Activated B cell treated with CpG ODN at 0.5 μM for 24 hours (primary cell): ENCODE results near the gene KIF26B. TPM values are rescaled to one million over a fixed set of nuclear protein-coding genes. Genes with fewer than 3 reads are reported as not detected.
"Not testable (repeated sequence)": the region's sequence is repeated elsewhere in the genome, so short reads cannot be mapped to it uniquely, and the experiment has no call there.

ENCODE experiments used
- ATAC-seq: fragments of 200-7000 bp; cut with Tn5 transposase; one replicate; pipeline ENCODE4 v1.10.0; 2021; ENCODE audit warnings: low read depth, mild to moderate bottlenecking, moderate library complexity
- CTCF ChIA-PET: fragments of 350-600 bp; sonication (Branson Sonifier 250); formaldehyde crosslinking; loops from one replicate; lab custom pipeline; 2021; ENCODE audit warnings: antibody characterized with exemption; lab: Charles Lee
- POLR2A ChIA-PET: fragments of 350-600 bp; sonication (Branson Sonifier 250); formaldehyde crosslinking; loops from one replicate; lab custom pipeline; 2021; ENCODE audit warnings: antibody characterized with exemption; lab: Charles Lee
- DNase-seq: peaks from one replicate; pipeline ENCODE4 v3.0.0; 2022
- H3K27ac Mint-ChIP-seq: one replicate; pipeline ENCODE4 v1.8.0; 2020; ENCODE audit warnings: mixed read lengths
- H3K27me3 Mint-ChIP-seq: one replicate; pipeline ENCODE4 v1.8.0; 2021; ENCODE audit warnings: mixed read lengths
- H3K36me3 Mint-ChIP-seq: one replicate; pipeline ENCODE4 v1.8.0; 2021; ENCODE audit warnings: low read depth, mixed read lengths
- H3K4me1 Mint-ChIP-seq: one replicate; pipeline ENCODE4 v1.8.0; 2021; ENCODE audit warnings: mixed read lengths
- H3K4me3 Mint-ChIP-seq: one replicate; pipeline ENCODE4 v1.8.0; 2020; ENCODE audit warnings: mild to moderate bottlenecking, mixed read lengths
- H3K9me3 Mint-ChIP-seq: one replicate; pipeline ENCODE4 v1.8.0; 2020; ENCODE audit warnings: mixed read lengths
- CTCF ChIP-seq: fragments of 200-600 bp; IDR thresholded peaks from one replicate; pipeline ENCODE4 v1.8.0; 2022; ENCODE audit warnings: antibody characterized with exemption, mild to moderate bottlenecking
- intact Hi-C: fragments of 100-400 bp; cut with micrococcal nuclease; formaldehyde crosslinking; loops from one replicate; pipeline ENCODE4 v1.15.1; 2024
- total RNA-seq: library from RNA; stranded (reverse); gene quantifications from 2 replicates; pipeline ENCODE4 v1.2.3, GENCODE V29; 2022

The KIF26B gene
- total RNA-seq, 1 donor from 2014 or later: 1.7 TPM

GRCh38 chr1:245353411-245353810 is 198.6 kb downstream of the KIF26B start:
- Mint-ChIP-seq H3K27ac (no peak overlapping the region), H3K36me3 (no peaks in the 10 kb centered on the region), H3K27me3 (peaks cover 3% of the 10 kb centered on the region), H3K4me1 (no peaks in the 10 kb centered on the region), H3K9me3 (no peaks in the 10 kb centered on the region), H3K4me3 (no peak overlapping the region)
- ChIA-PET POLR2A (no interaction called here), CTCF (no interaction called here)
- intact Hi-C loops: no loop called here
- DNase-seq: no peak
- ATAC-seq: no peak
- TF ChIP-seq CTCF: no peak

GRCh38 chr1:245353915-245354775 is 199.4 kb downstream of the KIF26B start:
- TF ChIP-seq CTCF: no peak
- Mint-ChIP-seq H3K4me1 (no peaks in the 10 kb centered on the region), H3K36me3 (no peaks in the 10 kb centered on the region), H3K27me3 (peaks cover 3% of the 10 kb centered on the region), H3K9me3 (no peaks in the 10 kb centered on the region), H3K4me3 (no peak overlapping the region), H3K27ac (no peak overlapping the region)
- DNase-seq (no peak), ATAC-seq (no peak)
- ChIA-PET POLR2A (no interaction called here), CTCF (no interaction called here)
- intact Hi-C loops: no loop called here

- CTCF ChIA-PET, H3K27ac Mint-ChIP-seq, POLR2A ChIA-PET: not testable (repeated sequence)
Measured at GRCh38 chr1:245355851-245356630, 201.3 kb downstream of the KIF26B start.

GRCh38 chr1:245356891-245357585 is 202.3 kb downstream of the KIF26B start:
- intact Hi-C loops: no loop called here
- Mint-ChIP-seq H3K9me3 (no peaks in the 10 kb centered on the region), H3K36me3 (no peaks in the 10 kb centered on the region), H3K27ac (no peak overlapping the region), H3K27me3 (no peaks in the 10 kb centered on the region), H3K4me1 (no peaks in the 10 kb centered on the region), H3K4me3 (no peak overlapping the region)
- CTCF ChIA-PET: no interaction called here
- no peak for TF ChIP-seq CTCF
- no peak for ATAC-seq
- no peak for DNase-seq
- POLR2A ChIA-PET: no interaction called here

More at GRCh38 chr1:245355851-245356630, 201.3 kb downstream of the KIF26B start:
- H3K27me3 Mint-ChIP-seq, H3K9me3 Mint-ChIP-seq, intact Hi-C loops, ATAC-seq, H3K4me3 Mint-ChIP-seq, DNase-seq, H3K4me1 Mint-ChIP-seq, H3K36me3 Mint-ChIP-seq: not testable (repeated sequence)

GRCh38 chr1:245359101-245359680 is 204.4 kb downstream of the KIF26B start:
- H3K27ac Mint-ChIP-seq, H3K36me3 Mint-ChIP-seq, H3K4me3 Mint-ChIP-seq, ATAC-seq, POLR2A ChIA-PET, H3K4me1 Mint-ChIP-seq, CTCF ChIA-PET, H3K9me3 Mint-ChIP-seq, DNase-seq, H3K27me3 Mint-ChIP-seq, intact Hi-C loops: not testable (repeated sequence)
